ENCODE measurements around the gene USP20.
A peak's percentile ranks its signal among the peaks of the same experiment; 100 is the strongest.

Gene USP20

GRCh38 chr9:129834489-129835127 lies 650 bp upstream of the USP20 start:
- TF ChIP-seq CTCF (IDR thresholded peaks at IDR 0.05; ENCODE audit: insufficient read depth, low read depth, low read length, missing control alignments): no peak
- DNase-seq (ENCODE audit: low read depth): peak; percentile 34
- peak overlapping the region; percentile 86 for H3K4me3 ChIP-seq (ENCODE audit: low read depth, low read length)

- H3K4me3 ChIP-seq (ENCODE audit: low read depth, low read length): peak overlapping the region; percentile 85
- peak; percentile 26 for DNase-seq (ENCODE audit: low read depth)
- TF ChIP-seq CTCF (IDR thresholded peaks at IDR 0.05; ENCODE audit: insufficient read depth, low read depth, low read length, missing control alignments): no peak
These were observed 584 bp downstream of the USP20 start for GRCh38 chr9:129835860-129836223.

- DNase-seq (ENCODE audit: low read depth): peak; percentile 45
- peak overlapping the region; percentile 85 for H3K4me3 ChIP-seq (ENCODE audit: low read depth, low read length)
- no peak for TF ChIP-seq CTCF (IDR thresholded peaks at IDR 0.05; ENCODE audit: insufficient read depth, low read depth, low read length, missing control alignments)
These were observed 1.2 kb downstream of the USP20 start for GRCh38 chr9:129836311-129837007.

GRCh38 chr9:129838707-129839259 lies 3.5 kb downstream of the USP20 start:
- TF ChIP-seq CTCF (IDR thresholded peaks at IDR 0.05; ENCODE audit: insufficient read depth, low read depth, low read length, missing control alignments): no peak
- no peak for DNase-seq (ENCODE audit: low read depth)
- no peak overlapping the region for H3K4me3 ChIP-seq (ENCODE audit: low read depth, low read length)

GRCh38 chr9:129839324-129840023 lies 4.2 kb downstream of the USP20 start:
- no peak overlapping the region for H3K4me3 ChIP-seq (ENCODE audit: low read depth, low read length)
- no peak for DNase-seq (ENCODE audit: low read depth)
- TF ChIP-seq CTCF (IDR thresholded peaks at IDR 0.05; ENCODE audit: insufficient read depth, low read depth, low read length, missing control alignments): no peak

GRCh38 chr9:129840034-129840433 lies 4.8 kb downstream of the USP20 start:
- DNase-seq (ENCODE audit: low read depth): no peak
- no peak overlapping the region for H3K4me3 ChIP-seq (ENCODE audit: low read depth, low read length)
- TF ChIP-seq CTCF (IDR thresholded peaks at IDR 0.05; ENCODE audit: insufficient read depth, low read depth, low read length, missing control alignments): no peak

Data from GM12865 (cell line).